Activated B cell treated with CpG ODN at 0.5 μM for 24 hours (primary cell): ENCODE measurements around the gene GALNT15. TPM values are rescaled to one million over a fixed set of nuclear protein-coding genes. Genes with fewer than 3 reads are reported as not detected.

ENCODE experiments used
- ATAC-seq: fragments of 200-7000 bp; cut with Tn5 transposase; one replicate; pipeline ENCODE4 v1.10.0; 2021; ENCODE audit warnings: low read depth, mild to moderate bottlenecking, moderate library complexity
- CTCF ChIA-PET: fragments of 350-600 bp; sonication (Branson Sonifier 250); formaldehyde crosslinking; loops from one replicate; lab custom pipeline; 2021; ENCODE audit warnings: antibody characterized with exemption; lab: Charles Lee
- POLR2A ChIA-PET: fragments of 350-600 bp; sonication (Branson Sonifier 250); formaldehyde crosslinking; loops from one replicate; lab custom pipeline; 2021; ENCODE audit warnings: antibody characterized with exemption; lab: Charles Lee
- DNase-seq: peaks from one replicate; pipeline ENCODE4 v3.0.0; 2022
- H3K27ac Mint-ChIP-seq: one replicate; pipeline ENCODE4 v1.8.0; 2020; ENCODE audit warnings: mixed read lengths
- H3K27me3 Mint-ChIP-seq: one replicate; pipeline ENCODE4 v1.8.0; 2021; ENCODE audit warnings: mixed read lengths
- H3K36me3 Mint-ChIP-seq: one replicate; pipeline ENCODE4 v1.8.0; 2021; ENCODE audit warnings: low read depth, mixed read lengths
- H3K4me1 Mint-ChIP-seq: one replicate; pipeline ENCODE4 v1.8.0; 2021; ENCODE audit warnings: mixed read lengths
- H3K4me3 Mint-ChIP-seq: one replicate; pipeline ENCODE4 v1.8.0; 2020; ENCODE audit warnings: mild to moderate bottlenecking, mixed read lengths
- H3K9me3 Mint-ChIP-seq: one replicate; pipeline ENCODE4 v1.8.0; 2020; ENCODE audit warnings: mixed read lengths
- CTCF ChIP-seq: fragments of 200-600 bp; IDR thresholded peaks from one replicate; pipeline ENCODE4 v1.8.0; 2022; ENCODE audit warnings: antibody characterized with exemption, mild to moderate bottlenecking
- intact Hi-C: fragments of 100-400 bp; cut with micrococcal nuclease; formaldehyde crosslinking; loops from one replicate; pipeline ENCODE4 v1.15.1; 2024
- total RNA-seq: library from RNA; stranded (reverse); gene quantifications from 2 replicates; pipeline ENCODE4 v1.2.3, GENCODE V29; 2022

The GALNT15 gene
- total RNA-seq, 1 donor from 2014 or later = not detected

- Mint-ChIP-seq H3K4me1 (no peaks in the 10 kb centered on the region), H3K27ac (no peak overlapping the region), H3K4me3 (no peak overlapping the region), H3K36me3 (no peaks in the 10 kb centered on the region), H3K27me3 (peaks cover 11% of the 10 kb centered on the region), H3K9me3 (peaks cover 24% of the 10 kb centered on the region)
- ChIA-PET CTCF (no interaction called here), POLR2A (no interaction called here)
- ATAC-seq (no peak), DNase-seq (no peak)
- intact Hi-C loops = no loop called here
- TF ChIP-seq CTCF = no peak
These were observed 23.4 kb upstream of the GALNT15 start for GRCh38 chr3:16151109-16151508.

GRCh38 chr3:16168211-16168610, 6.3 kb upstream of the GALNT15 start:
- ChIA-PET POLR2A (no interaction called here), CTCF (no interaction called here)
- intact Hi-C loops = no loop called here
- Mint-ChIP-seq H3K27ac (no peak overlapping the region), H3K9me3 (peaks cover 9% of the 10 kb centered on the region), H3K27me3 (peaks cover 22% of the 10 kb centered on the region), H3K4me3 (no peak overlapping the region), H3K36me3 (peaks cover 3% of the 10 kb centered on the region), H3K4me1 (no peaks in the 10 kb centered on the region)
- no peak for TF ChIP-seq CTCF
- no peak for DNase-seq
- ATAC-seq = no peak

GRCh38 chr3:16171009-16171408, 3.5 kb upstream of the GALNT15 start:
- Mint-ChIP-seq H3K4me1 (no peaks in the 10 kb centered on the region), H3K27ac (no peak overlapping the region), H3K4me3 (no peak overlapping the region), H3K27me3 (peaks cover 10% of the 10 kb centered on the region), H3K36me3 (no peaks in the 10 kb centered on the region), H3K9me3 (no peaks in the 10 kb centered on the region)
- no peak for DNase-seq
- TF ChIP-seq CTCF = no peak
- intact Hi-C loops = no loop called here
- ChIA-PET POLR2A (no interaction called here), CTCF (no interaction called here)
- ATAC-seq = no peak

- Mint-ChIP-seq H3K9me3 (no peaks in the 10 kb centered on the region), H3K4me3 (no peak overlapping the region), H3K36me3 (no peaks in the 10 kb centered on the region), H3K4me1 (no peaks in the 10 kb centered on the region), H3K27ac (no peak overlapping the region), H3K27me3 (peaks cover 7% of the 10 kb centered on the region)
- intact Hi-C loops = no loop called here
- ChIA-PET CTCF (no interaction called here), POLR2A (no interaction called here)
- DNase-seq = no peak
- TF ChIP-seq CTCF = no peak
- ATAC-seq = no peak
These were observed 2.7 kb upstream of the GALNT15 start for GRCh38 chr3:16171825-16172224.

GRCh38 chr3:16173283-16174025, 1.0 kb upstream of the GALNT15 start:
- intact Hi-C loops = no loop called here
- no peaks in the 10 kb centered on the region for H3K36me3 Mint-ChIP-seq
- ATAC-seq (no peak), DNase-seq (no peak)
- POLR2A ChIA-PET = no interaction called here
- H3K27ac Mint-ChIP-seq = no peak overlapping the region
- no peaks in the 10 kb centered on the region for H3K9me3 Mint-ChIP-seq
- peaks cover 6% of the 10 kb centered on the region for H3K4me1 Mint-ChIP-seq
- H3K27me3 Mint-ChIP-seq = peaks cover 14% of the 10 kb centered on the region
- H3K4me3 Mint-ChIP-seq = no peak overlapping the region
- CTCF ChIA-PET = interaction anchor here (1.2 kb wide), 1 partner anchor 10 kb away, joined by 3 read pairs; no protein-coding TSS in a partner anchor
- TF ChIP-seq CTCF = no peak
